Osteoblast (primary cell): ENCODE results near the gene NETO2. TPM values are rescaled to one million over a fixed set of nuclear protein-coding genes. Genes with fewer than 3 reads are reported as not detected.
A peak's percentile ranks its signal among the peaks of the same experiment; 100 is the strongest.

Experiments
- DNase-seq: peaks from one replicate; pipeline ENCODE4 v3.0.0; 2011; ENCODE audit warnings: low spot score, mixed read lengths; ENCODE audit not compliant: insufficient read length; ENCODE audit errors: missing footprints
- H2AFZ ChIP-seq: 2 replicates; pipeline ENCODE4 v1.6.0; 2011; ENCODE audit warnings: mild to moderate bottlenecking, low read length
- H3K27ac ChIP-seq: 2 replicates; pipeline ENCODE4 v1.5.1; 2011; ENCODE audit warnings: mild to moderate bottlenecking, low read depth, low read length, moderate library complexity
- H3K27me3 ChIP-seq: 2 replicates; pipeline ENCODE4 v1.6.0; 2012; ENCODE audit warnings: mild to moderate bottlenecking, control low read depth, inconsistent platforms, low read length, moderate library complexity; ENCODE audit not compliant: insufficient read depth
- H3K36me3 ChIP-seq: 2 replicates; pipeline ENCODE4 v1.5.1; 2011; ENCODE audit warnings: mild to moderate bottlenecking, low read length, control low read depth, moderate library complexity; ENCODE audit not compliant: insufficient read depth
- H3K4me1 ChIP-seq: 2 replicates; pipeline ENCODE4 v1.5.1; 2011; ENCODE audit warnings: mild to moderate bottlenecking, low read length, control low read depth, moderate library complexity; ENCODE audit not compliant: insufficient read depth
- H3K4me2 ChIP-seq: 2 replicates; pipeline ENCODE4 v1.6.0; 2011; ENCODE audit warnings: mild to moderate bottlenecking, low read length; ENCODE audit not compliant: insufficient read depth
- H3K4me3 ChIP-seq: fragments of 200-600 bp; sonication (generic); 3 replicates; pipeline ENCODE4 v1.5.1; 2012; ENCODE audit warnings: mild to moderate bottlenecking, low read length, inconsistent platforms; ENCODE audit not compliant: insufficient read depth
- H3K79me2 ChIP-seq: 2 replicates; pipeline ENCODE4 v1.6.0; 2012; ENCODE audit warnings: mild to moderate bottlenecking, low read length, control low read depth, inconsistent platforms; ENCODE audit not compliant: insufficient read depth
- H3K9me3 ChIP-seq: 2 replicates; pipeline ENCODE4 v1.5.1; 2011; ENCODE audit warnings: low read depth, low read length, control low read depth
- H4K20me1 ChIP-seq: 2 replicates; pipeline ENCODE4 v1.6.0; 2012; ENCODE audit warnings: mild to moderate bottlenecking, low read length, control low read depth; ENCODE audit not compliant: insufficient read depth
- CTCF ChIP-seq: IDR thresholded peaks from 2 replicates; pipeline ENCODE4 v1.5.1; 2011; ENCODE audit warnings: mild to moderate bottlenecking, low read depth, low read length, moderate library complexity; ENCODE audit errors: extremely low read depth
- total RNA-seq: library from RNA; depleted of rRNA; stranded (reverse); fragments of >200 nt; gene quantifications from 2 replicates; pipeline ENCODE4 v1.2.3, GENCODE V29; 2012

NETO2 gene
- total RNA-seq, 1 donor, result 5.8 TPM

DNA sequence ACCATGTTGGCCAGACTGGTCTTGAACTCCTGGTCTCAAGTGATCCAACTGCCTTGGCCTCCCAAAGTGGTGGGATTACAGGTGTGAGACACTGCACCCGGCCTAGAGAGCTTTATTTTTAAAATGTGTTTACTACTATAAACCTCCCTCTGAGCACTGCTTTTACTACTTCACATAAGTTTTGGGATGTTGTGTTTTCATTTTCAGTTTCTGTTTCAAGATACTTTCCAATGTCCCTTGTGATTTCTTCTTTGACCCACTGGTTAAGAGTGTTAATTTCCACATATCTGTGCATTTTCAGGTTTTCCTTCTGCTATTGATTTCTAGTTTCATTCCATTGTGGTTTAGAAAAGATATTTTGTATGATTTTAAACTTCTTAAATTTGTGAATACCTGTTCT, 74.4 kb downstream of the NETO2 start:
- H2AFZ ChIP-seq, result peak overlapping the region; percentile 15
- no peaks in the 10 kb centered on the region for H3K9me3 ChIP-seq
- no peak for DNase-seq
- no peaks in the 10 kb centered on the region for H4K20me1 ChIP-seq
- H3K27me3 ChIP-seq, result no peaks in the 10 kb centered on the region
- H3K4me3 ChIP-seq, result no peak overlapping the region
- TF ChIP-seq CTCF, result no peak
- no peak overlapping the region for H3K4me2 ChIP-seq
- H3K27ac ChIP-seq, result no peak overlapping the region
- H3K4me1 ChIP-seq, result no peaks in the 10 kb centered on the region
- H3K79me2 ChIP-seq, result no peaks in the 10 kb centered on the region
- no peaks in the 10 kb centered on the region for H3K36me3 ChIP-seq

GRCh38 chr16:47067203-47067602, 76.5 kb downstream of the NETO2 start:
- Histone ChIP-seq H3K9me3 (no peaks in the 10 kb centered on the region), H3K4me2 (no peak overlapping the region), H3K27ac (no peak overlapping the region), H3K4me3 (no peak overlapping the region), H3K4me1 (no peaks in the 10 kb centered on the region), H3K79me2 (no peaks in the 10 kb centered on the region), H3K36me3 (no peaks in the 10 kb centered on the region), H3K27me3 (no peaks in the 10 kb centered on the region), H4K20me1 (no peaks in the 10 kb centered on the region), H2AFZ (no peak overlapping the region)
- no peak for TF ChIP-seq CTCF
- DNase-seq, result no peak

GRCh38 chr16:47065766-47066688, 77.7 kb downstream of the NETO2 start:
- Histone ChIP-seq H3K36me3 (no peaks in the 10 kb centered on the region), H3K9me3 (no peaks in the 10 kb centered on the region), H4K20me1 (no peaks in the 10 kb centered on the region), H2AFZ (no peak overlapping the region), H3K4me2 (no peak overlapping the region), H3K79me2 (no peaks in the 10 kb centered on the region), H3K4me3 (no peak overlapping the region), H3K27me3 (no peaks in the 10 kb centered on the region), H3K27ac (no peak overlapping the region), H3K4me1 (no peaks in the 10 kb centered on the region)
- TF ChIP-seq CTCF, result no peak
- no peak for DNase-seq

DNA sequence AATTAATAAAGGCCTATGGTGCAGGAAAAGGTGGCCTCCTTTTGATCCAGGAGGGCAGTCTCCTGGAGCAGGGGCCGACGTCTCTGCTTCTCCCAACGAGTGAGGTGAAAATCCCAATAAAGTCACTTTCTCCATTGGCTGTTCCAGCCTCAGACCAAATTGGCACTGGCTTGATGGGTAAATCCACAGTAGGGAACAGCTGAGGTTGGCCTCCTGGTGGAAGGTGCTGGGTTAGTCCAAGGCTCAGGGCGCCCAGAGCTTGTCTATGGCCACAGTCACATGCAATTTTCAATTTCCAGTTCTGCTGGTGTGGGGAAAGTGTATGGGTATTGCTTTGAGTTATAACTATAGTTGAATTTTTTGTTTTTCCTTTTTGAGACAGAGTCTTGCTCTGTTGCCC, 79.0 kb downstream of the NETO2 start:
- Histone ChIP-seq H3K27ac (no peak overlapping the region), H3K79me2 (no peaks in the 10 kb centered on the region), H3K27me3 (no peaks in the 10 kb centered on the region), H4K20me1 (no peaks in the 10 kb centered on the region), H3K4me3 (no peak overlapping the region), H3K4me2 (no peak overlapping the region), H2AFZ (no peak overlapping the region), H3K36me3 (no peaks in the 10 kb centered on the region), H3K9me3 (no peaks in the 10 kb centered on the region), H3K4me1 (no peaks in the 10 kb centered on the region)
- DNase-seq, result no peak
- no peak for TF ChIP-seq CTCF
